HG03521 (cell line): ENCODE results near the gene TRPV4.

Source experiments
- ATAC-seq: cut with Tn5 transposase; IDR thresholded peaks from one replicate; pipeline ENCODE4 v1.9.1; 2021; ENCODE audit warnings: mild to moderate bottlenecking, moderate library complexity; ENCODE audit not compliant: unreplicated experiment

Gene TRPV4

DNA sequence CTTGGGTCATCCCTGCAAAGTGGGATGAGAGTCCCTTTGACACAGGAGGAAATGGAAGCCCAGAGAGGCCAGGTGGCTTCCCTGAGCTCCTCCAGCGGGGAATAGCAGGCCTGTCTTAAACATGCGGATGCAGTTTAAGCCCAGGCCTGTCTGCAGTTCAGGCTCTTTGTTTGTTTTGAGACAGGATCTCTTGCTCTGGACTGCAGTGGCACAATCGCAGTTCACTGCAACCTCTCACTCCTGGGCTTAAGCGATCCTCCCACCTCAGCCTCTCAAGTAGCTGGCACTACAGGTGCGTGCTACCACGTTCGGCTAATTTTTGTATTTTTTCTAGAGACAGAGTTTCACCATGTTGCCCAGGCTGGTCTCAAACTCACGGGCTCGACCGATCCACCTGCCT, 3.5 kb downstream of the TRPV4 start:
- no peak for ATAC-seq

GRCh38 chr12:109828754-109829511, 4.3 kb downstream of the TRPV4 start:
- ATAC-seq: no peak

- no peak for ATAC-seq
These were observed 5.3 kb downstream of the TRPV4 start for GRCh38 chr12:109827566-109828550.

- ATAC-seq: no peak
These were observed 6.1 kb downstream of the TRPV4 start for GRCh38 chr12:109827080-109827479.

DNA sequence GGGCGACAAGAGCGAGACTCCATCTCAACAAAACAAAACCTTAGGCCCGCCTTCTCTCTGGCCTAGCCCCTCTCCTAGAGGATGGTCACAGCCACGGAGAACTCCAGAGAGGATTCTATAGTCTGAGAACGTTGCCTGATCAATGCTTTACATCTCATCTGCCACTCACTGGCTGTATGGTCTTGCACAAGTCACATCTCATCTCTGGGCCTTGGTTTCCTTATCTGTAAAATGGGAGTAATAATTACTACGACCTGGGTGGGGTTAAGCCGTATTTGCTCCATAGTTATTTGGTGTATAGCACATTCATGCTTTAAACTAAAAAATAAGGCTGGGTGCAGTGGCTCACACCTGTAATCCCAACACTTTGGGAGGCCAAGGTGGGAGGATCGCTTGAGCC, 8.5 kb downstream of the TRPV4 start:
- ATAC-seq: no peak

GRCh38 chr12:109822951-109823411, 10.2 kb downstream of the TRPV4 start:
- ATAC-seq: no peak

- ATAC-seq: no peak
These were observed 10.8 kb downstream of the TRPV4 start for GRCh38 chr12:109822416-109822815.

DNA sequence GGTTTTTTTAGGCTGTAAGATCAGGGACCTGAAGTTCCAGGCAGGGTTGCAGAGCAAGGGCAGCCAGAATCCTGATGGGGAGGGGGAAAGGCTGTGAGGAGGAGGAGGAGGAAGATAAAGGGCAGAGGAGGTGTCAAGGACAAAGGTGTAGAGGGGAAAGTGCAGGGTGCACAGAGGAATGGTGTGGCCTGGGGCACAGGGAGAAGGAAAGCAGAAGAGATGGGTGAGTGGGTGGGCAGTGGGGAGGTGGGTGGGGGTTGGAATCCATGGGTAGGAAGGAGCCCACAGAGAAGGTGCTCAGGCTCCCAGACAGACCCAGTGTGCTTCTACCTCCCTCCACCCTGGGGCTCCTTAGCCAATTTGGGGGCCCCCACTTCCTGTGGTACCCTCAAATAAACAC, 11.2 kb downstream of the TRPV4 start:
- ATAC-seq: no peak

GRCh38 chr12:109820816-109821381, 12.3 kb downstream of the TRPV4 start:
- no peak for ATAC-seq

DNA sequence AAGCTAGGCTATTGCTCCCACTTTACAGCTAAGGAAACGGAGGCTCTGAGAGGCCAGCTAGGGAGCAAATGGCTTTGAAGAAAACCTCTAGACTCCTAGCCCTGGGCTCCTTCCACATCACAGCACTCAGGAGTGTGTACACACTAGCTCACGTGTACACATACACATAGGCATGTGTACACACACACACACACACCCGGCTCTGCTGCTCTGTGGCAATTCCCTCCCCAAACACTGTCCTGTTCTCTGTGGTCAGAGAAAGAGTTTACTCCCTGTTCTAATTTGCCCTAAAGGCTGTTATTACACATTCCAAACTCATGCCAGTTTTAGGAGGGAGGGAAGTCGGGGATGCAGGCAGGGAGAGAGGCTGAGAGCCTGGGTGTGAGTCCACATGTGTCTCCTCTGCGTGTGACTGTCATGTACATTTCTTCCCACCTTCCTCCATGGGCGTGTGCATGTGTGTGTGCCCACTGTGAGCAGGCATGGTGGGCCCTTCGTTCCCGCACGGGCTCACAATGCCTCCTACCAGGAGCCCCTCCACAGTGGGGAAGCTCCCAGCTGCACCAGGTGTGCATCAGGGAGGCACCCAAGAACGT, 14.2 kb downstream of the TRPV4 start:
- no peak for ATAC-seq

DNA sequence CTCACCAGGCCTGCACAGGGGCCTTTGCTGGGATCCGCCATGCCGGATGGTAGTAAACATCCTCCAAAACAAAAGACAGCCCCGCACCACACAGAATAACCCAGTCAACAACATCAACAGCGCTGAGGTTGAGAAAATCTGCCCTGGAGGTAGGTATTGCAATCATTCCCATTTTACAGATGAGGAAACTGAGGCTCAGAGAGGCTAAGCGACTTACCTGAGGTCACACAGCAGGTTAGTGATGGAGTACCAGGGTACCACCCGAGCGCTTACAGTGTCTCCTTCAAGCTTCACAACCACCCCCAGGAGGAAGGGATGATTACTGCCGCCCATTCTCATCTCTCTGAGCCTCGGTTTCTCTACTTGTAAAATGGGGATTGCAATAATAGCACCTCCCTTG, 14.9 kb downstream of the TRPV4 start:
- no peak for ATAC-seq

- no peak for ATAC-seq
These were observed 15.5 kb downstream of the TRPV4 start for GRCh38 chr12:109817627-109818231.

GRCh38 chr12:109816870-109817269, 16.3 kb downstream of the TRPV4 start:
- no peak for ATAC-seq

DNA sequence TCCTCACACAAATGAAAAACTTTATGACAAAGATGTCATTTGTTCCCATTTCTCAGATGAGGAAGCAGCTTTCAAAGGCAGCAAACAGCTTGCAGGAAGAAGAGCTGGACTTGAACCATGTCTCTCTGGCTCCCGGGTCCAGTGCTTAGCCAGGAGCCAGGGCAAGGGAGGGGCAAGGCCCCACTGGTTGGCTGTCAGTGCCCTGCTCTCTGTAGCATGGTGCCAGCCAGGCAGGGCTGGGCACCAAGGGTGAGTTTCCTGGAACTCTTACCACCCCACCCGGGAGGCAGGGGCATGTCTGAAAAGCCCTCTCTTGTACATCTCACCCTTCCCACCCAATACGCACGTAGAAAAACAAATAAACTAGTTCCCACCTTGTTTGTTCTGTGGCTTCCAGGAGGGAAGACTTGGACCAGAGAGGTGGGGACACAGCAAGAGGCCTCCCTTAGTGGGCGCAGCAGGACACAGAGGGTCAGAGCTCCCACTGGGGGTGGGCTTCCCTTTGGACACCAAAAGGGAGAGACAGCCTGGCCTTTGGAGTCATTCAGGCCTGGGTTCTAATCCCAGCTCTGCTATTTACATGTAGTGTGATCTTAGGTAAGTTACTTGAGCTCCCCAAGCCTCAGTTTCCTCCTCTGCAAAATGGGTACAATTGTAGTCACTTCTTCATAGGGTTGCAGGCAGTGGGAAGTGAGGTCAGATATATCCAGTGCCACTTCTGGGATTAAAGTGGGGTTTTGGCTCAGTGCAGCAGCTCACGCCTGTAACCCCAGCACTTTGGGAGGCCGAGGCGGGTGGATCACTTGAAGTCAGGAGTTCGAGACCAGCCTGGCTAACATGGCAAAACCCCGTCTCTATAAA, 17.2 kb downstream of the TRPV4 start:
- ATAC-seq: no peak

GRCh38 chr12:109815225-109815624, 18.0 kb downstream of the TRPV4 start:
- ATAC-seq: no peak

DNA sequence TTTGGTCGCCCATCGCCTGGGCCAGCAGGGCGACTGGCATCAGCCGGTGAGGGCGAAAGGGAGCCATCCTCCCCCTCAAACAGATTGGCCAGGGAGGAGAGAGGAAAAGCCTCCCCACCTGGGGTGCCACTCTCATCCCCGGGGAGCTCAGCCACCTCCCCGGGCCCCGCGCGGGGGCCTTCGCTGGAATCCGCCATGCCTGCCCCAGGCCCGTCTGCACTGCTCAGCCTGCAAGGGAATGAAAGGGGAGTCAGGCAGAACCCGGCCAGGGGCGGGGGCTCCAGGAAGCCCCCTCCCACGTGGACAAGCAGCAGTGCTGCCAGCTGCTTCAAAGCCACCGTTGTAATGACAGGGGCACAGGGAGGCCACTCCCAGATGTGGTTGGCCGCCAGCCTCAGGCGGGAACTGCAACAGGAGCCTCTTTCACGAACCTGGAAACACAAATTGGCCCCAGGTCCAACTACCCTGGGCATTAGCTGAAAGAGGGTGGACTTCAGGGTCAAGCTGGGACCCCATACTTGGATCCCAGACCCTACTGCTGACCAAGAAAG, 18.5 kb downstream of the TRPV4 start:
- no peak for ATAC-seq

GRCh38 chr12:109813810-109814416, 19.3 kb downstream of the TRPV4 start:
- no peak for ATAC-seq

GRCh38 chr12:109811624-109811995, 21.6 kb downstream of the TRPV4 start:
- ATAC-seq: no peak
